ENCODE data around the gene KLHL30. TPM values are rescaled to one million over a fixed set of nuclear protein-coding genes. Genes with fewer than 3 reads are reported as not detected.

KLHL30 gene
- total RNA-seq, 1 experiment from 2014 or later, result not detected

DNA sequence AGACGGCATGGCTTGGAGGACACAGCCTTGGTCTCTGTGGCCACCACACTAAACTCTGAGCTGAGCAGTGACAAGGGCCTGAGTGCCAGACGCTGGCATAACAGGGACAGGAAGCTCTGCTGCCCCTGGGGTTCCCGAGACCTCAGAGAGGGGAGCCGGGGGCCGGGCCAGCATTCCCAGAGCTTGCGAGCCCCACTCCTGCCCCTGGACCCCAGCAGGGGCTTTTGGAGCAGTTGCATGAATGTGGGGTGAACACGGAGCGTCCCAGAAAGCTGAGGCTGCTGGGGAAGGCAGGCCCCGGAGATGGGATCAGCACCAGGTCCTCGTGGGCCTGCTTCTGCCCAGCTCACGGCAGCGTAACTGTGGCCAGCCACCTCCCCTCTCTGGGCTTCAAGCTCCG, 12.7 kb downstream of the KLHL30 start:
- Histone ChIP-seq H3K14ac (ENCODE audit: insufficient read depth, low read length) (peak overlapping the region; percentile 23; the same call in 1 of the 2 replicates), H2BK12ac (ENCODE audit: insufficient read length, low read depth, low read length) (no peak overlapping the region), H3K27me3 (ENCODE audit: insufficient read depth, low read length) (no peaks in the 10 kb centered on the region), H3K27ac (ENCODE audit: insufficient read length, low read depth, low read length) (no peak overlapping the region), H2BK120ac (ENCODE audit: low read depth, low read length, poor library complexity, severe bottlenecking) (no peak overlapping the region), H3T11ph (ENCODE audit: low read length) (no peak overlapping the region), H3K4me2 (ENCODE audit: insufficient read depth, insufficient read length, low read length) (no peak overlapping the region), H3K4ac (ENCODE audit: low read depth, low read length) (no peak overlapping the region), H3K23me2 (ENCODE audit: insufficient read length, low read depth, low read length, poor library complexity, severe bottlenecking) (no peaks in the 10 kb centered on the region), H4K5ac (ENCODE audit: insufficient read length, low read depth, low read length) (no peak overlapping the region), H2BK5ac (ENCODE audit: insufficient read length, low read length) (no peak overlapping the region), H2AFZ (ENCODE audit: low read length) (no peak overlapping the region), H3K79me2 (ENCODE audit: insufficient read depth, low read length) (no peaks in the 10 kb centered on the region), H4K91ac (ENCODE audit: insufficient read length, low read depth, low read length) (no peak overlapping the region), H3K9ac (ENCODE audit: extremely low read depth, insufficient read length, low read length) (no peak overlapping the region), H2AK5ac (ENCODE audit: insufficient read length, low read length) (no peak overlapping the region), H3K23ac (ENCODE audit: insufficient read length, low read depth, low read length) (no peak overlapping the region), H3K56ac (ENCODE audit: insufficient read length, low read depth, low read length) (no peak overlapping the region), H4K20me1 (ENCODE audit: control insufficient read depth, insufficient read depth, insufficient read length) (no peaks in the 10 kb centered on the region), H4K8ac (replicated peaks; ENCODE audit: insufficient read length, low read depth, low read length) (no peak overlapping the region), H3K18ac (ENCODE audit: insufficient read length, low read depth, low read length) (no peak overlapping the region), H2BK15ac (ENCODE audit: low read depth, low read length) (no peak overlapping the region), H2BK20ac (ENCODE audit: low read depth, low read length, poor library complexity, severe bottlenecking) (no peak overlapping the region), H3K4me1 (ENCODE audit: insufficient read depth, low read length) (no peaks in the 10 kb centered on the region), H3K79me1 (ENCODE audit: insufficient read depth, low read depth, low read length, poor library complexity, severe bottlenecking) (no peaks in the 10 kb centered on the region), H3K9me3 (ENCODE audit: control insufficient read depth, low read depth, low read length) (no peaks in the 10 kb centered on the region)
- Mint-ChIP-seq H3K27me3 (ENCODE audit: low read depth) (no peaks in the 10 kb centered on the region), H3K4me1 (peaks cover 6 to 10% of the 10 kb centered on the region in 2 experiments), H3K4me3 (no peak overlapping the region), H3K27ac (no peak overlapping the region), H3K36me3 (ENCODE audit: insufficient read depth in 1 of 3, low read depth in 3 of 3) (no peaks in the 10 kb centered on the region; a peak in 2 of 7 replicates), H3K9me3 (no peaks in the 10 kb centered on the region)
- DNase-seq, result no peak
- TF ChIP-seq, protein P1, sequence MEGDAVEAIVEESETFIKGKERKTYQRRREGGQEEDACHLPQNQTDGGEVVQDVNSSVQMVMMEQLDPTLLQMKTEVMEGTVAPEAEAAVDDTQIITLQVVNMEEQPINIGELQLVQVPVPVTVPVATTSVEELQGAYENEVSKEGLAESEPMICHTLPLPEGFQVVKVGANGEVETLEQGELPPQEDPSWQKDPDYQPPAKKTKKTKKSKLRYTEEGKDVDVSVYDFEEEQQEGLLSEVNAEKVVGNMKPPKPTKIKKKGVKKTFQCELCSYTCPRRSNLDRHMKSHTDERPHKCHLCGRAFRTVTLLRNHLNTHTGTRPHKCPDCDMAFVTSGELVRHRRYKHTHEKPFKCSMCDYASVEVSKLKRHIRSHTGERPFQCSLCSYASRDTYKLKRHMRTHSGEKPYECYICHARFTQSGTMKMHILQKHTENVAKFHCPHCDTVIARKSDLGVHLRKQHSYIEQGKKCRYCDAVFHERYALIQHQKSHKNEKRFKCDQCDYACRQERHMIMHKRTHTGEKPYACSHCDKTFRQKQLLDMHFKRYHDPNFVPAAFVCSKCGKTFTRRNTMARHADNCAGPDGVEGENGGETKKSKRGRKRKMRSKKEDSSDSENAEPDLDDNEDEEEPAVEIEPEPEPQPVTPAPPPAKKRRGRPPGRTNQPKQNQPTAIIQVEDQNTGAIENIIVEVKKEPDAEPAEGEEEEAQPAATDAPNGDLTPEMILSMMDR (conservative IDR thresholded peaks at IDR 0.05), result no peak
- WGBS (ENCODE audit: extremely low coverage, insufficient read length, low lambda C conversion rate), result no CpG with 5 or more reads among the region's 13 CpGs
